Liver (tissue), 9 donors: ENCODE results near the gene C20orf202. TPM values are rescaled to one million over a fixed set of nuclear protein-coding genes. Genes with fewer than 3 reads are reported as not detected.

ENCODE experiments used
- DNase-seq: peaks from one replicate; pipeline ENCODE4 v3.0.0-alpha.2; 2017; ENCODE audit warnings: low spot score
- H3K27ac ChIP-seq, 2 donors: one replicate each; pipeline ENCODE4 v1.7.0; 2013; ENCODE audit warnings: inconsistent platforms in 2 of 2, low read length in 2 of 2, control low read depth in 1 of 2, low read depth in 1 of 2, mild to moderate bottlenecking in 1 of 2
- H3K27me3 ChIP-seq, 4 donors: one replicate each; pipeline versions ENCODE4 v1.6.1 to v1.7.0; 2013; ENCODE audit warnings: low read length in 3 of 4, inconsistent platforms in 1 of 4, mild to moderate bottlenecking in 1 of 4, moderate library complexity in 1 of 4; ENCODE audit not compliant: control insufficient read depth in 4 of 4, insufficient read depth in 4 of 4
- H3K36me3 ChIP-seq, 4 donors: one replicate each; pipeline versions ENCODE4 v1.6.1 to v1.7.0; 2013; ENCODE audit warnings: low read length in 3 of 4, mild to moderate bottlenecking in 3 of 4, low read depth in 1 of 4, moderate library complexity in 1 of 4; ENCODE audit not compliant: control insufficient read depth in 4 of 4, insufficient read depth in 3 of 4
- H3K4me1 ChIP-seq, 4 donors: one replicate each; pipeline versions ENCODE4 v1.6.1 to v1.7.0; 2013; ENCODE audit warnings: low read length in 3 of 4, mild to moderate bottlenecking in 3 of 4, moderate library complexity in 1 of 4; ENCODE audit not compliant: control insufficient read depth in 4 of 4, insufficient read depth in 4 of 4
- H3K4me3 ChIP-seq, 3 donors: one replicate each; pipeline versions ENCODE4 v1.6.1 to v1.7.0; 2013; ENCODE audit warnings: low read length in 3 of 3, control low read depth in 1 of 3, low read depth in 1 of 3, mild to moderate bottlenecking in 1 of 3
- H3K9ac ChIP-seq, 2 donors: one replicate each; pipeline ENCODE4 v1.7.0; 2013; ENCODE audit warnings: low read length in 2 of 2, mild to moderate bottlenecking in 2 of 2, moderate library complexity in 2 of 2, control low read depth in 1 of 2, low read depth in 1 of 2
- H3K9me3 ChIP-seq, 4 donors: one replicate each; pipeline versions ENCODE4 v1.6.1 to v1.7.0; 2013; ENCODE audit warnings: low read length in 3 of 4; ENCODE audit not compliant: control insufficient read depth in 4 of 4
- ATF3 ChIP-seq: IDR thresholded peaks from 2 replicates; pipeline ENCODE4 v1.6.1; 2016; ENCODE audit warnings: antibody characterized with exemption
- CTCF ChIP-seq: fragments of 150-350 bp; IDR thresholded peaks from 2 replicates; pipeline ENCODE4 v1.5.1; 2017; ENCODE audit warnings: improper control_type of control experiment, low read depth, low read length; ENCODE audit not compliant: missing input control
- EGR1 ChIP-seq, 2 donors: IDR thresholded peaks; 2 replicates each; pipeline ENCODE4 v1.6.1; 2016 to 2018; ENCODE audit warnings: antibody characterized with exemption in 2 of 2, low read depth in 2 of 2
- FOXA1 ChIP-seq: IDR thresholded peaks from 2 replicates; pipeline ENCODE4 v1.6.1; 2016; ENCODE audit warnings: antibody characterized with exemption
- FOXA2 ChIP-seq: IDR thresholded peaks from 2 replicates; pipeline ENCODE4 v1.6.1; 2016; ENCODE audit warnings: antibody characterized with exemption
- GABPA ChIP-seq, 2 donors: IDR thresholded peaks in 1 of 2; conservative IDR thresholded peaks in 1 of 2; 2 replicates each; pipeline ENCODE4 v1.6.1; 2016; ENCODE audit warnings: antibody characterized with exemption in 2 of 2, mild to moderate bottlenecking in 1 of 2, moderate library complexity in 1 of 2
- HNF4A ChIP-seq, 2 donors: conservative IDR thresholded peaks; 2 replicates each; pipeline ENCODE4 v1.6.1; 2016; ENCODE audit warnings: antibody characterized with exemption in 2 of 2, mild to moderate bottlenecking in 2 of 2
- HNF4G ChIP-seq: IDR thresholded peaks from 2 replicates; pipeline ENCODE4 v1.6.1; 2016; ENCODE audit warnings: antibody characterized with exemption
- JUND ChIP-seq, 2 donors: IDR thresholded peaks; 2 replicates each; pipeline ENCODE4 v1.6.1; 2016; ENCODE audit warnings: antibody characterized with exemption in 2 of 2
- MAX ChIP-seq: IDR thresholded peaks from 2 replicates; pipeline ENCODE4 v1.6.1; 2016; ENCODE audit warnings: antibody characterized with exemption
- NR2F2 ChIP-seq: IDR thresholded peaks from 2 replicates; pipeline ENCODE4 v1.6.1; 2016; ENCODE audit warnings: antibody characterized with exemption
- RAD21 ChIP-seq, 2 donors: IDR thresholded peaks; 2 replicates each; pipeline ENCODE4 v1.6.1; 2016; ENCODE audit warnings: antibody characterized with exemption in 2 of 2, mild to moderate bottlenecking in 2 of 2
- REST ChIP-seq: IDR thresholded peaks from 2 replicates; pipeline ENCODE4 v1.6.1; 2016; ENCODE audit warnings: antibody characterized with exemption, mild to moderate bottlenecking
- RXRA ChIP-seq, 2 donors: IDR thresholded peaks; 2 replicates each; pipeline ENCODE4 v1.6.1; 2017 to 2018; ENCODE audit warnings: antibody characterized with exemption in 2 of 2, mild to moderate bottlenecking in 1 of 2
- SP1 ChIP-seq: IDR thresholded peaks from 2 replicates; pipeline ENCODE4 v1.6.1; 2018; ENCODE audit warnings: antibody characterized with exemption, mild to moderate bottlenecking
- TAF1 ChIP-seq: conservative IDR thresholded peaks from 2 replicates; pipeline ENCODE4 v1.6.1; 2016; ENCODE audit warnings: antibody characterized with exemption, mild to moderate bottlenecking
- YY1 ChIP-seq: IDR thresholded peaks from 2 replicates; pipeline ENCODE4 v1.6.1; 2016; ENCODE audit warnings: antibody characterized with exemption, mild to moderate bottlenecking
- ZBTB33 ChIP-seq: IDR thresholded peaks from 2 replicates; pipeline ENCODE4 v1.6.1; 2016; ENCODE audit warnings: antibody characterized with exemption
- WGBS: extraction: QIAGEN DNeasy Blood & Tissue Kit; methylation state at CpG from one replicate; pipeline ENCODE4 v1.1.7; 2013; 5-methylcytosine and 5-hydroxymethylcytosine counted together
- polyA plus RNA-seq, 2 donors: library from polyadenylated mRNA; stranded (reverse) in 1 of 2; unstranded in 1 of 2; fragments of 200-250 nt in 1 of 2; fragments of >200 nt in 1 of 2; fragmentation: Nextera tagmentation in 1 of 2; extraction: Ambion mirVana in 1 of 2; gene quantifications; one replicate each; pipeline versions ENCODE4 v1.2.1 to v1.2.3, GENCODE V29; 2013 to 2015
- total RNA-seq, 2 donors: library from RNA; depleted of rRNA; stranded (reverse); fragments of >200 nt; gene quantifications; one replicate each; pipeline ENCODE4 v1.2.3, GENCODE V29; 2014
- donor health status: healthy.
- donor health status: healthy.
- donor health status: healthy.
- donor health status: healthy.
- donor health status: healthy.

Gene C20orf202
- total and polyA plus RNA-seq, 4 donors, result 0.07 to 0.42 (median 0.12) TPM

- 80% methylated on average over 19 of the region's 19 CpGs for WGBS
- Histone ChIP-seq H3K36me3 (no peaks in the 10 kb centered on the region), H3K9me3 (no peaks in the 10 kb centered on the region), H3K27ac (no peak overlapping the region), H3K27me3 (no peaks in the 10 kb centered on the region), H3K9ac (no peak overlapping the region), H3K4me3 (no peak overlapping the region), H3K4me1 (no peaks in the 10 kb centered on the region)
- TF ChIP-seq JUND (IDR thresholded peaks at IDR 0.05), result no peak
- no peak for TF ChIP-seq HNF4G
- no peak for TF ChIP-seq ATF3
- TF ChIP-seq SP1, result no peak
- TF ChIP-seq RAD21 (IDR thresholded peaks at IDR 0.05), result no peak
- DNase-seq, result peak; percentile 21
Observed at GRCh38 chr20:1206366-1207148, 3.3 kb downstream of the C20orf202 start.

GRCh38 chr20:1207293-1207878 is 4.1 kb downstream of the C20orf202 start:
- Histone ChIP-seq H3K4me3 (no peak overlapping the region), H3K36me3 (no peaks in the 10 kb centered on the region), H3K27me3 (no peaks in the 10 kb centered on the region), H3K9me3 (no peaks in the 10 kb centered on the region), H3K9ac (no peak overlapping the region), H3K4me1 (no peaks in the 10 kb centered on the region), H3K27ac (no peak overlapping the region)
- 91% methylated on average over 3 of the region's 3 CpGs for WGBS
- TF ChIP-seq HNF4G, result no peak
- TF ChIP-seq CTCF, result no peak
- TF ChIP-seq MAX, result no peak
- no peak for TF ChIP-seq RAD21 (IDR thresholded peaks at IDR 0.05)
- TF ChIP-seq ATF3, result no peak
- TF ChIP-seq RXRA (IDR thresholded peaks at IDR 0.05), result no peak
- TF ChIP-seq ZBTB33, result no peak
- no peak for TF ChIP-seq YY1
- no peak for TF ChIP-seq JUND (IDR thresholded peaks at IDR 0.05)
- TF ChIP-seq FOXA1, result no peak
- TF ChIP-seq REST, result no peak
- TF ChIP-seq GABPA (IDR thresholded peaks at IDR 0.05 in 1 of 2, conservative IDR thresholded peaks at IDR 0.05 in 1 of 2), result no peak
- TF ChIP-seq EGR1 (IDR thresholded peaks at IDR 0.05; ENCODE audit: low read depth in 2 of 2), result no peak
- TF ChIP-seq TAF1, result no peak
- TF ChIP-seq NR2F2, result no peak
- no peak for TF ChIP-seq SP1
- TF ChIP-seq HNF4A (conservative IDR thresholded peaks at IDR 0.05), result no peak
- TF ChIP-seq FOXA2, result no peak
- peak; percentile 17 for DNase-seq
